ENCODE results near the gene CDK4. TPM values are rescaled to one million over a fixed set of nuclear protein-coding genes. Genes with fewer than 3 reads are reported as not detected.

CDK4 gene
- total and polyA plus RNA-seq, 7 donors: 38.0 to 105 (median 56.6) TPM

DNA sequence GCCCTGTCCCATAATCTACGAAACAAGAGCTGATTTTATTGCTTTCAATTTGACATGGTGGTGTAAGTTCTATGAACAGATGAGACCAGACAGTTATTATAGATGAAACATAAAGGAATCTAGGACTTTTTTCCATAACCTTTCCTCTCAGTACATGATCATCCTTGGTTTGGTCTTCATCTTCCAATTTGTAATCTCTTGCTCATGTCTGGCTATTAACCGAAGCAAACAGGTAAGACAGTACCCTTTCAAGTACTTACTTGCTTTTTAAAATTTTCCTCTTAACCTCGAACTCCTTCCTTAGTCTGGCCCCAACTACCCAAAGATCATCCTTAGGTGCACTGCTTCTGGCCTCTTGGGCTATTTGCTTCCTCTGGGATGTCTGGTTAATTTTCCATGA is 6.1 kb downstream of the CDK4 start:
- no peaks in the 10 kb centered on the region for H3K9me3 ChIP-seq
- H3K36me3 ChIP-seq (ENCODE audit: insufficient read depth in 1 of 2, low read depth in 1 of 2): peaks cover 20 to 51% of the 10 kb centered on the region in 2 donors
- H3K27me3 ChIP-seq (ENCODE audit: insufficient read depth in 3 of 3, low read length in 2 of 3): peaks cover 0 to 4% (median 3%) of the 10 kb centered on the region in 3 donors
- no peak for ATAC-seq
- TF ChIP-seq, protein P1, sequence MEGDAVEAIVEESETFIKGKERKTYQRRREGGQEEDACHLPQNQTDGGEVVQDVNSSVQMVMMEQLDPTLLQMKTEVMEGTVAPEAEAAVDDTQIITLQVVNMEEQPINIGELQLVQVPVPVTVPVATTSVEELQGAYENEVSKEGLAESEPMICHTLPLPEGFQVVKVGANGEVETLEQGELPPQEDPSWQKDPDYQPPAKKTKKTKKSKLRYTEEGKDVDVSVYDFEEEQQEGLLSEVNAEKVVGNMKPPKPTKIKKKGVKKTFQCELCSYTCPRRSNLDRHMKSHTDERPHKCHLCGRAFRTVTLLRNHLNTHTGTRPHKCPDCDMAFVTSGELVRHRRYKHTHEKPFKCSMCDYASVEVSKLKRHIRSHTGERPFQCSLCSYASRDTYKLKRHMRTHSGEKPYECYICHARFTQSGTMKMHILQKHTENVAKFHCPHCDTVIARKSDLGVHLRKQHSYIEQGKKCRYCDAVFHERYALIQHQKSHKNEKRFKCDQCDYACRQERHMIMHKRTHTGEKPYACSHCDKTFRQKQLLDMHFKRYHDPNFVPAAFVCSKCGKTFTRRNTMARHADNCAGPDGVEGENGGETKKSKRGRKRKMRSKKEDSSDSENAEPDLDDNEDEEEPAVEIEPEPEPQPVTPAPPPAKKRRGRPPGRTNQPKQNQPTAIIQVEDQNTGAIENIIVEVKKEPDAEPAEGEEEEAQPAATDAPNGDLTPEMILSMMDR (IDR thresholded peaks at IDR 0.05): no peak
- no peak overlapping the region for H3K27ac ChIP-seq
- H3K4me1 ChIP-seq: peaks cover 22% of the 10 kb centered on the region
- no peak for DNase-seq
- peak overlapping the region; percentile 96 for H3K4me3 ChIP-seq
- WGBS, 3 donors: 78 to 80% (median 79%) methylated on average over 3 of the region's 3 CpGs
- intact Hi-C loops (cut with DNase I): no loop called here

DNA sequence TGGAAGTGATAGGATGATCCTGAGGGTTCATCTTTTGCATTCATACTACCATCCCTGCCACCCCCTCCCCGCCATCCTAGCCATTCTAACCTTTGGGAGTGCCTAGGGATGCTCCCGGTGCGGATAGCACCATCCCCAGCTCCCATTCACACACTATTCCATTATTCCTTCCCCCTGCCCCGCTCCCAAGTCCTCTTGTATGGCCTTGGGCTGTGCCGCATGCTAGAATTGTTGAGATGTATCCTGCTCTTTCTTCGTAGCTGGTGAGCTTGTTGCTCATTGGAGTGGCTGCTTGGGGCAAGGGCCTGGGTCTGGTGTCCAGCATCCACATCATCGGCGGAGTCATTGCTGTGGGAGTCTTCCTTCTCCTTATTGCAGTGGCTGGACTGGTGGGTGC is 6.6 kb downstream of the CDK4 start:
- ATAC-seq: peak; percentile 6 to 32 (median 14)
- intact Hi-C loops (cut with DNase I): no loop called here

DNA sequence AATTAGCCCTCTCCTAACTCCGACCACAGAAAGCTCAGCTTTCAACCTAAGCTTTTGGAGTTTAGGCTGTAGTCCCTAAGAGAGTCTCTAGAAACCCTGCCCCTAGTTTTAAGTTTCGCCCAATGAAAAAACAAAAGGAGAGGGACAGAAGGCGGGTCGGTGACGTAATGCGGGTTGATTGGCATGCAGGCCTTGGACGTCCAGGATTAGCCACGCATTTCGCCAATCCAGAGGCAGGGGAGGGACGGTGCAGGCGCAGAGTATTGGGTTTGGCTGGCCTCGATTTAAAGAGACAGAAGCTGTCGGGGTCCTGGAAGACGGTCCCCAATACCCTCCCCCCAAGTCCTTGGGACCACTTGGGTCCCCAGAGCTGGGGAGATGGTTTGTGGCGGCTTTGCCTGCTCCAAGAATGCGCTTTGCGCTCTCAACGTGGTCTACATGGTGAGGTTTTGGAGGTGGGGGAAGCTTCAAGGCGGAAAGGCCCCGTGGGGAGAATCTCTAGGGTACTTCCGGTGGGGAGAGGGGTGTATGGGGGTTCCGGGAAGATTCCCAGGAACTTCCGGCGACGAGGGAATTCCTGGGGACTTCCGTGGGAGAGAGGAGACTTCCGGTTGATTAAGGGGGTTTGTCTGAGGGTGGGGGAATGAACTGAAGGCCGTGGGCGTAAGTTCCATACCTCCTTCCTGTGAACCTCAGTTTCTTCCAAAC is 7.2 kb downstream of the CDK4 start, which contains the start of gene TSPAN31:
Gene TSPAN31 (plus strand): TSS at position 263 of the 708 bp plus-strand sequence. CDS start 116 bp downstream, at position 379.
- peaks cover 15 to 41% of the 10 kb centered on the region in 2 donors for H3K36me3 ChIP-seq (ENCODE audit: insufficient read depth in 1 of 2, low read depth in 1 of 2)
- TF ChIP-seq, protein P1 (IDR thresholded peaks at IDR 0.05): no peak
- intact Hi-C loops (cut with DNase I): no loop called here
- DNase-seq (peak; percentile 97 to 99), ATAC-seq (peak; percentile 94 to 97 (median 96))
- H3K27me3 ChIP-seq (ENCODE audit: insufficient read depth in 3 of 3, low read length in 2 of 3): peaks cover 0 to 8% (median 3%) of the 10 kb centered on the region in 3 donors
- WGBS, 3 donors: 0 to 1% (median 1%) methylated on average over 29 of the region's 29 CpGs
- peak within 1 kb of the TSS; percentile 97 for H3K27ac ChIP-seq
- H3K9me3 ChIP-seq: no peaks in the 10 kb centered on the region
- peaks cover 11% of the 10 kb centered on the region for H3K4me1 ChIP-seq
- peak within 1 kb of the TSS; percentile 96 for H3K4me3 ChIP-seq

More for the DNA sequence above, 6.6 kb downstream of the CDK4 start:
- Histone ChIP-seq H3K9me3 (no peaks in the 10 kb centered on the region), H3K4me1 (peaks cover 17% of the 10 kb centered on the region), H3K27me3 (ENCODE audit: insufficient read depth in 3 of 3, low read length in 2 of 3) (peaks cover 0 to 8% (median 3%) of the 10 kb centered on the region in 3 donors), H3K27ac (peak overlapping the region; percentile 97), H3K36me3 (ENCODE audit: insufficient read depth in 1 of 2, low read depth in 1 of 2) (peaks cover 16 to 47% of the 10 kb centered on the region in 2 donors), H3K4me3 (peak overlapping the region; percentile 96)
- WGBS, 3 donors: 32 to 38% (median 34%) methylated on average over 8 of the region's 8 CpGs
- TF ChIP-seq, protein P1 (IDR thresholded peaks at IDR 0.05): no peak
- no peak for DNase-seq

DNA sequence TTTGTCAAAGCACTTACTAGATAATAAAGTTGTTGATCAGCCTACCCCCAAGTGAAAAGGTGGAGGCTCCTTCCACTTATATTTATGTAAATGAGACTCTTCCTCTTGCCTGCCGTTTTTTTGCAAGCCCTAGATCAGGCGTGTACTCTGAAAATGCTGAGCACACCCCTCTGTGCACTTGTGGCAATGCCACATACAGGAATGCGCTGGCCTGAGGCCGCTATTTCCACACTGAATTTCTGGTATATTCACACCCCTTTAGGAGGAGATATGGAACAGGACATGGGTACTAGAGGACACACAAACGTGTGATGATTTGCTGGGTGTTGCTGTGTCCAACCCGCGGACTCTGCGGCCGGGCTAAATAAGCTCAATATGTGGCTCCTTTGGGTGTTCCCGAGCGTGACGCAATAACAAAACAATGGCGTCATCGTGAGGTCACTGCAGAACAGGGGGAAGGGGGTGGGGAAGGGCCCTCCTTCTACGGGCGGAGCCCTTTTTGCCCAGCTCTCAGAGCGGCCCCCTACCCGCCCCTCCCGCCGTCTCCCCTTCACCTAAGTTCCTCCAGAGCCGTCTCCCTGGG is 7.8 kb downstream of the CDK4 start:
- H3K27me3 ChIP-seq (ENCODE audit: insufficient read depth in 3 of 3, low read length in 2 of 3): peaks cover 0 to 14% (median 3%) of the 10 kb centered on the region in 3 donors
- DNase-seq: peak; percentile 78 to 87
- peak overlapping the region; percentile 96 for H3K4me3 ChIP-seq
- ATAC-seq: peak; percentile 76 to 79 (median 78)
- 4 to 6% (median 5%) methylated on average over 21 of the region's 21 CpGs for WGBS, 3 donors
- TF ChIP-seq, protein P1 (IDR thresholded peaks at IDR 0.05): no peak
- intact Hi-C loops (cut with DNase I): no loop called here
- no peaks in the 10 kb centered on the region for H3K9me3 ChIP-seq
- H3K36me3 ChIP-seq (ENCODE audit: insufficient read depth in 1 of 2, low read depth in 1 of 2): peaks cover 14 to 35% of the 10 kb centered on the region in 2 donors
- peaks cover 11% of the 10 kb centered on the region for H3K4me1 ChIP-seq
- peak overlapping the region; percentile 97 for H3K27ac ChIP-seq
